GM12864 (cell line): ENCODE measurements around the gene IL1RAPL2.

Source experiments
- DNase-seq: peaks from one replicate; pipeline ENCODE4 v3.0.0-alpha.2; 2011; ENCODE audit warnings: low read depth
- H3K4me3 ChIP-seq: 2 replicates; pipeline ENCODE4 v1.5.1; 2011; ENCODE audit warnings: mild to moderate bottlenecking, low read depth, low read length, control low read depth
- CTCF ChIP-seq: IDR thresholded peaks from 2 replicates; pipeline ENCODE4 v1.5.1; 2011; ENCODE audit warnings: low read depth, mild to moderate bottlenecking, moderate library complexity, low read length, control low read depth, inconsistent platforms; ENCODE audit errors: missing control alignments

Gene IL1RAPL2

GRCh38 chrX:105753411-105753810 lies 1187.4 kb downstream of the IL1RAPL2 start:
- DNase-seq: no peak
- TF ChIP-seq CTCF: no peak
- no peak overlapping the region for H3K4me3 ChIP-seq

- DNase-seq: no peak
- H3K4me3 ChIP-seq: no peak overlapping the region
- TF ChIP-seq CTCF: no peak
Measured at GRCh38 chrX:105754286-105754964, 1188.4 kb downstream of the IL1RAPL2 start.

- no peak for DNase-seq
- no peak for TF ChIP-seq CTCF
- no peak overlapping the region for H3K4me3 ChIP-seq
Measured at GRCh38 chrX:105755109-105755508, 1189.1 kb downstream of the IL1RAPL2 start.

DNA sequence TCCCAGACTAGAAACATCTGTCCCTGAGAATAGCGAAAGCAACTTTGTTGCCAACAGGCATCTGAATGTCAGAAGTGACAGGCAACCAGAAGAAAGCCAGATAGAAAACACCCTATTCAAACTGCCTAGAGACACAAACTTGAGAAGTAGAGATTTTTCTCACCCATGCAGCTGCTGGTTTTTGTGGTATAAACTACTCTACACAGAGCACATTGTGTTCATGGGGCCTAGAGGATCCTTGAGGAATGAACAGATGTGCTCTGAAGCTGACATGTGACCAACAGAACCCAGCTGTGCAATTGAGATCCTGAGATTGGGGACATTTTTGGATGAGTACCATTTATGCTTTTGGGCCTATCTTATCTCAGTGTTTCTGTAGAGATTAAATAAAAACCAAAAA lies 1192.8 kb downstream of the IL1RAPL2 start:
- H3K4me3 ChIP-seq: no peak overlapping the region
- TF ChIP-seq CTCF: no peak
- no peak for DNase-seq

GRCh38 chrX:105759598-105759997 lies 1193.6 kb downstream of the IL1RAPL2 start:
- H3K4me3 ChIP-seq: no peak overlapping the region
- DNase-seq: no peak
- TF ChIP-seq CTCF: no peak

- DNase-seq: no peak
- no peak overlapping the region for H3K4me3 ChIP-seq
- TF ChIP-seq CTCF: no peak
Measured at GRCh38 chrX:105765691-105766090, 1199.7 kb downstream of the IL1RAPL2 start.

DNA sequence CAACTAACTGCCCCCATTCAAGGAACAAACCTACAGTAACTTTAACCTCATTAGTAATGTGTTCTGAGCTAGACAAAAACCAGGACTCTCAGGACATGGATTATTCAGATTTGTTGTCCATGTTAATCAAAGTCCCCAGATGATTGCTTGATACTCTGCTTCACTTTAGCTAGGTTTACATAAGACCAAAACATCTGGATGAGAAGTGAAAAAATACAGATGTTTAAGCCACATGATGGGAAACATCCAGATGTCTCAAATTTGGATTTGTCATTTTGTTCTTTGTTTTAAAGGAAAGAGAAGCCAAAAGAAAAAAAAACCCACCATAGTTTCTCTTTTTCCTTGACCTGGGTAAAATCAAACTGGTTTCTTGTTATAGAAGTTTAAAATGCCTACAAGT lies 1207.8 kb downstream of the IL1RAPL2 start:
- no peak overlapping the region for H3K4me3 ChIP-seq
- no peak for DNase-seq
- TF ChIP-seq CTCF: no peak
